HAP-1 (cell line): ENCODE data around the gene MISP.
"Not testable (repeated sequence)": the region's sequence is repeated elsewhere in the genome, so short reads cannot be mapped to it uniquely, and the experiment has no call there.

ENCODE experiments used
- DNase-seq, 2 experiments: peaks; one replicate each; pipeline ENCODE4 v3.0.0-alpha.2; 2016 to 2020; ENCODE audit warnings: low spot score in 2 of 2
- H3K27me3 ChIP-seq: fragments of 250-450 bp; sonication (Bioruptor Pico); 2 replicates; pipeline ENCODE4 v1.5.1; 2020; ENCODE audit warnings: low read depth, mild to moderate bottlenecking, moderate library complexity
- H3K36me3 ChIP-seq: fragments of 250-450 bp; sonication (Bioruptor Pico); replicated peaks from 2 replicates; pipeline ENCODE4 v1.5.1; 2020; ENCODE audit warnings: mild to moderate bottlenecking
- H3K4me1 ChIP-seq: fragments of 250-450 bp; sonication (Bioruptor Pico); 2 replicates; pipeline ENCODE4 v1.5.1; 2020; ENCODE audit warnings: mild to moderate bottlenecking
- H3K4me3 ChIP-seq: fragments of 250-450 bp; sonication (Bioruptor Pico); 2 replicates; pipeline ENCODE4 v1.5.1; 2020; ENCODE audit warnings: mild to moderate bottlenecking, moderate library complexity
- H3K9me3 ChIP-seq: fragments of 250-450 bp; sonication (Bioruptor Pico); 2 replicates; pipeline ENCODE4 v1.5.1; 2020; ENCODE audit warnings: mild to moderate bottlenecking, moderate library complexity
- in situ Hi-C: fragments of 300-500 bp; cut with MboI; formaldehyde crosslinking; loops from 3 replicates; pipeline ENCODE4 v1.14.3; 2020; ENCODE audit warnings: low sequenced_read_pairs, inconsistent platforms, mixed read lengths

The MISP gene, protein sequence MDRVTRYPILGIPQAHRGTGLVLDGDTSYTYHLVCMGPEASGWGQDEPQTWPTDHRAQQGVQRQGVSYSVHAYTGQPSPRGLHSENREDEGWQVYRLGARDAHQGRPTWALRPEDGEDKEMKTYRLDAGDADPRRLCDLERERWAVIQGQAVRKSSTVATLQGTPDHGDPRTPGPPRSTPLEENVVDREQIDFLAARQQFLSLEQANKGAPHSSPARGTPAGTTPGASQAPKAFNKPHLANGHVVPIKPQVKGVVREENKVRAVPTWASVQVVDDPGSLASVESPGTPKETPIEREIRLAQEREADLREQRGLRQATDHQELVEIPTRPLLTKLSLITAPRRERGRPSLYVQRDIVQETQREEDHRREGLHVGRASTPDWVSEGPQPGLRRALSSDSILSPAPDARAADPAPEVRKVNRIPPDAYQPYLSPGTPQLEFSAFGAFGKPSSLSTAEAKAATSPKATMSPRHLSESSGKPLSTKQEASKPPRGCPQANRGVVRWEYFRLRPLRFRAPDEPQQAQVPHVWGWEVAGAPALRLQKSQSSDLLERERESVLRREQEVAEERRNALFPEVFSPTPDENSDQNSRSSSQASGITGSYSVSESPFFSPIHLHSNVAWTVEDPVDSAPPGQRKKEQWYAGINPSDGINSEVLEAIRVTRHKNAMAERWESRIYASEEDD

DNA sequence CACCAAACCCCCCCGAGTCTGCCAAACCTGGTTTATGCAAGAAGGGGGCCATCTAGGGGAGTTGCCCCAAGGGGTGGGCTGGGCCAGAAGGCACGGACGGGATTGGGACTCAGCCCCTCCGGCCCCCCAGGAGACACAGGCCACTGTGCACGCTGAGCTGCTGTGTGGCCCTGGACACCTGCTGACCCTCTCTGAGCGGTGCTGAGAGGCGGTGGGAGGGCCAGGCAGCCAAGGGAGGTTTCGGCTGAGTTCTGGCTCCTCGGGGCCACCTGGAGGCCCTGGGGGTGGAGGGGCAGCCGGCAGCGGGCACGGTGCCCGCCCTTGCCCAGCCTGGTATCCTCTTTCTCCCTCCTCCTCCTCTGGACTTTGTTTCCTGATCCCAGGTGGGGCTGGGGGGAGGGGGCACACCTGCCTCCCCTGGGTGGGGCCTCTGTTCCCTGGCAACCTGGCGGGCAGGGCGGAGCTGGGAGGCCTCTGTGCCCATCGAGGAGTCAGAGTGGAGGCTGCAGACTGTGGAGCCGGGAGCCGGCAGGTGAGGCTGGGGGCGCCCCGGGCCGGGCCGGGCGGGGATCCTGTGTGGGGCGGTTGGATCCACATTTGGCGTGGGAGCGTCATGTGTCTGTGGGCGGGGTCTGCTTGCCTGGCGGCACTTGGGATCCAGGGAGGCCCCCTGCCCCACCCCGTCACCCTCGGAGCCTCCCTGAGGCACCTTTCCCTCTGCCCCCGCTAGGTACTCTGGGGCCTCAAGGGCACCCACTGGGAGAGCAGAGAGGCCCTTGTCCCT, at the start of gene MISP:
Gene MISP (plus strand): TSS at position 473 of the 784 bp plus-strand sequence. CDS start 5,835 bp downstream, outside the sequence.
- peaks cover 7% of the 10 kb centered on the region; the same call in 1 of the 2 replicates for H3K9me3 ChIP-seq
- in situ Hi-C loops: no loop called here
- no peak for DNase-seq
- no peaks in the 10 kb centered on the region for H3K4me1 ChIP-seq
- H3K36me3 ChIP-seq: no peaks in the 10 kb centered on the region
- no peak within 1 kb of the TSS for H3K4me3 ChIP-seq
- no peaks in the 10 kb centered on the region for H3K27me3 ChIP-seq

DNA sequence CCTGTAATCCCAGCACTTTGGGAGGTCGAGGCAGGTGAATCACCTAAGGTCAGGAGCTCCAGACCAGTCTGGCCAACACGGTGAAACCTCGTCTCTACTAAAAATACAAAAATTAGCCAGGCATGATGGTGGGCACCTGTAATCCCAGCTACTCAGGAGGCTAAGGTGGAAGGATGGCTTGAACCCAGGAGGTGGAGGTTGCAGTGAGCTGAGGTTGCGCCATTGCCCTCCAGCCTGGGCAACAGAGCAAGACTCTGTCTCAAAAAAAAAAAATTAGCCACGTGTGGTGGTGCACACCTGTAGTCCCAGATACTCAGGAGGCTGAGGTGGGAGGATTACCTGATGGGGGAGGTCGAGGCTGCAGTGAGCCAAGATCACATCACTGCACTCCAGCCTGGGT, 48.1 kb upstream of the MISP start:
- DNase-seq, H3K4me1 ChIP-seq, H3K9me3 ChIP-seq, H3K36me3 ChIP-seq, H3K27me3 ChIP-seq, in situ Hi-C loops: not testable (repeated sequence)
- peak overlapping the region; percentile 35; the same call in 1 of the 2 replicates for H3K4me3 ChIP-seq

DNA sequence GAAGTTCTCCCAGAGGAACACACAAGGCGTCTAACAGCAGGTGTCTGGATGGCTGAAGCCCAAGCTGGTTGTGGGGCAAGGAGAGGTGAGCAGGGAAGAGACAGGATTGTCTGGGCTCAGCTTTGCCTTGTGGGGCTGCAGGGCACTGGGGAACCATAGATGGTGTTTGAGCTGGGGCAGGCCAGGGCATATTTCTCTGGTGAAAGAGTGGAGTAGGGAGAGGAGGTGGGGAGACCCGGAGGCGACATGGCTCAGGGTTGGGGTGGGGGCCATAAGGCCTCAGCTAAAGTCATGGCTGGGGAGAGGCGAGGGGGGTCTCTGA, 47.6 kb upstream of the MISP start:
- in situ Hi-C loops: no loop called here
- no peaks in the 10 kb centered on the region for H3K27me3 ChIP-seq
- no peaks in the 10 kb centered on the region for H3K36me3 ChIP-seq
- H3K4me3 ChIP-seq: peak overlapping the region; percentile 35
- peaks cover 1% of the 10 kb centered on the region for H3K4me1 ChIP-seq
- no peak for DNase-seq
- H3K9me3 ChIP-seq: no peaks in the 10 kb centered on the region

DNA sequence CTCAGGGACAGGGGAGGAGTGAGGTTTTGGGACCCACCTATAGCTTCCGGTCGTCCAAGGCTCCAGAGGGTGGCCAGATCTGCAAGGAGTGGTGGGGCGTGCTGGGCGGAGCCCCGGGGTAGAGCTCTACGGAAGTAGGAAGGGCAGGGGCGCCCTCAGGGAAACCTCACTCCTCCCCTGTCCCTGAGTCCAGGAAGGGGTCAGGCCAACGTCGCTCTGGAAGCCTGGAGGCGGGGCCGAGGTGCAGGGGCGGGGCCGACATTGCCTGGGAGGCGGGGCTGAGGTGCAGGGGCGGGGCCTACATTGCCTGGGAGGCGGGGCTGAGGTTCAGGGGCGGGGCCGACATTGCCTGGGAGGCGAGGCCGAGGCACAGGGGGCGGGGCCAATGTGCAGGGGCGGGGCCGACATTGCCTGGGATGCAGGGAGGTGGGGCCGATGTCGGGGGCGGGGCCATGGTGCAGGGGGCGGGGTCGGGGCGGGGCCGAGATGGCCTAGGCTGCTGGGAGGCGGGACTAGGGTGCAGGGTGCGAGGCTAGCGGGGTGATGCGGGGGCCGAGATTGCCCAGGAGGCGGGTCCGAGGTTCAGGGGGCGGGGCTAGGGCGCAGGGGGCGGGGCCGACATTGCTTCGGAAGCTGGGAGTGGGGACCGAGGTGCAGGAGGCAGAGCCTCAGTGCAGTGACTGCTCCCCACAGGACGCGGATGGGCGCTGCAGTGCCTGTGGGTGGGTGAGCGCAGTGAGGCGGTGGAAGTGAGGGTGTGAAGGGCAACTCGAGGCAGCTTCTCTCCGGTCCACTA, 47.1 kb upstream of the MISP start:
- DNase-seq: peak; percentile 77 to 96
- peak overlapping the region; percentile 35 for H3K4me3 ChIP-seq

DNA sequence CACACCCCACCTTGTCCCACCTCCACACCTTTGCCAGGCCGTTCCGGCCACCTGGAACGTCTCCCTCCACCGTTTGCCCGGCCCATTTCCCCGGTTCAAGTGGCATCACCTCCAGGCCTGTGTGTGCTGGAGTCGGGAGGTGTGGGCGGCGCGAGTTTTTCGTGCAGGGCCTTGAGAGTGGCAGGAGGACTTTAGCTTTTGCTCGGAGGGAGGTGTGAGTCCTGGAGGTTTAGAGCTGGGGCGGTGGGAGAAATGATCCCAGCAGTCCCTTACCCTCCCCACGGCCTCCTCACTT, 46.5 kb upstream of the MISP start:
- no peaks in the 10 kb centered on the region for H3K27me3 ChIP-seq
- peak overlapping the region; percentile 12; the same call in 1 of the 2 replicates for H3K4me3 ChIP-seq
- no peaks in the 10 kb centered on the region for H3K9me3 ChIP-seq
- in situ Hi-C loops: no loop called here
- H3K36me3 ChIP-seq: no peaks in the 10 kb centered on the region
- no peak for DNase-seq
- peaks cover 3% of the 10 kb centered on the region for H3K4me1 ChIP-seq

More for the DNA sequence above, 47.1 kb upstream of the MISP start:
- Histone ChIP-seq H3K9me3 (no peaks in the 10 kb centered on the region), H3K4me1 (peaks cover 3% of the 10 kb centered on the region), H3K36me3 (no peaks in the 10 kb centered on the region), H3K27me3 (no peaks in the 10 kb centered on the region)
- in situ Hi-C loops: no loop called here

DNA sequence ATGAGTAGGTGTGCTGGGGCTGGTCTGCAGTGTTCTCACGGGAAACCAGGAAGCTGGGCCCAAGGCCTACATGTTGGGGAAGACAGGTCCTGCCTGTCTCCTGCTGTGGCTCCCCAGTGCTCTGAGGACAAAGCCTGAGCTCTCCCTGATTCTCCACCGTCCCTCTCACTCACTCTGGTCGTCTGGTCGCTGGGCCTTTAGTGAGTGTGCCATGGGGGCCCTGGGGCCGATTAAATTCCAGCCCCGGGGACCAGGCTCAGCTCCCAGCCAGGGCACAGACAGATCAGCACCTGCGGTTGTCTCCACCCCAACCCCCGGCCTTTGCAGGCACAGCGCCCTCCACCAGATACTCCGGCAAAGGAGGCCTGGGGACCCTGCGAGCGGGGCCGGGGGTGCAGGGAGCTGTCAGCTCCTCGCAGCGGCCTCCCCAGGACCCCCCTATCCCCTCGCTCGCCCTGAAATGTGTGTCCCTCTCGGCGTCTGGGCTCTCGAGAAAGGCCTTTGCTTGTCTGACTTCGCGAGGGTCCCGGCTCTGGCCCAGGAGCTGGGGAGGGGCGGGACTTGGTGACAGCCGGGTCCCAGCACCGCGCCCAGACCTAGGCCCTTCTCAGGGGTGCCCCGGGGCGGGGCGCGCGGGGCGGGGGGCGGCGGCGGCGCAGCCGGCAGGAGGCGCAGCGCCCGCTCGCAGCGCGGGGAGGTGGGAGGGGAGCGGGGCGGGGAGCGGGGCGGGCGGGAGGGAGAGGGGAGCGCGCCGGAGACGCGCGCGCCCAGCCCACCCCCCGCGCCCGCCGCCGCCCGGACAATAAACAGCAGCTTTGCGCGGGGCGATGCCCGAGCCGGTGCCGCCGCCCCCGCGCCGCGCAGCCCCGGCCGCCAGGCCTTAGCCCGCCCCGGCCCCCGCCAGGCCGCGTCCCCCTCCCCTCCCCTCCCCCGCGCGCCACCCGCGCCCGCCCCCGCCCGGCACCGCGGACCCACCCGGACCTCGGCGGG, 42.5 kb upstream of the MISP start, which contains the start of gene PALM:
Gene PALM (plus strand): TSS at position 782 of the 990 bp plus-strand sequence. CDS start 212 bp downstream, outside the sequence.
- H3K4me1 ChIP-seq: peaks cover 10% of the 10 kb centered on the region
- in situ Hi-C loops: no loop called here
- no peaks in the 10 kb centered on the region for H3K36me3 ChIP-seq
- no peaks in the 10 kb centered on the region for H3K27me3 ChIP-seq
- DNase-seq: peak; percentile 35 to 80
- H3K9me3 ChIP-seq: no peaks in the 10 kb centered on the region
- peak within 1 kb of the TSS; percentile 54 for H3K4me3 ChIP-seq

DNA sequence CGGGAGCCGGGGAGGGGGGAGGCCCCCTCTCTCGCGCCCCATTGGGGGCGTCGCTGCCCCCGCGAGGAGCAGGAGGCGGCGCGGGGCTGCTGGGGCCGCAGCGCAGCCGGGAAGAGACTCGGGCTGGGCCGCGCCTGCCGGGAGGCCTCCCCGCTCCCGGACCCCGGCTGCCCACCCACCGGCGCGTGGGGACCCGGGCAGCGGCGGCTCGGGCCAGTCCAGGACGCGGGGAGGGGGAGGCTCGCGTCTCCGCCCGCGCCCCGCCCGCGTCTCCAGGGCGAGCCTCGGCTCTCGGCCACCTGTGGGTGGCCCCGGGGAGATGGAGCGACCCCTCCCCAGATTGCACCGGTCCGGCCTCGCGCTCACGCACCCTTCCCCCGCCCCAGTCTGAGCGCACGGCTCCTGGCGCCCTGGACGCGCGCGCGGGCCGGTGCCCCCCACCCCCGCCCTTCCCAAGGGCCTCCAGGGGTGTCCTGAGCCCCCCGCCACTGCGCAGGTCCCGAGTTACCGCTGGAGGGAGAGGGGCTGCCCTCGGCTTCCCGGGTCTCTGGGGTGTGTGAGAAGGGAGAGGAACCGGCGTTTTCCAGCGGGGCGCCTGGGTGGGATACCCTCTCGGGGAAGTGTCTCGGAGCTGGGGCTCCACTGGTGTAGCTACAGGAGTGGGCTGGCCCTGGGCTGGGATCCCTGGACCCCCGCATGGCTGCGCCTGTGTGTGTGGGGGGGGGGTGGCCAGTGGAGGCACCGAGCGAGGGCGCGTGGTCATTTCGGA, 41.5 kb upstream of the MISP start:
- Histone ChIP-seq H3K9me3 (no peaks in the 10 kb centered on the region), H3K4me1 (peaks cover 10% of the 10 kb centered on the region), H3K36me3 (no peaks in the 10 kb centered on the region), H3K27me3 (no peaks in the 10 kb centered on the region), H3K4me3 (peak overlapping the region; percentile 54)
- in situ Hi-C loops: no loop called here
- no peak for DNase-seq

DNA sequence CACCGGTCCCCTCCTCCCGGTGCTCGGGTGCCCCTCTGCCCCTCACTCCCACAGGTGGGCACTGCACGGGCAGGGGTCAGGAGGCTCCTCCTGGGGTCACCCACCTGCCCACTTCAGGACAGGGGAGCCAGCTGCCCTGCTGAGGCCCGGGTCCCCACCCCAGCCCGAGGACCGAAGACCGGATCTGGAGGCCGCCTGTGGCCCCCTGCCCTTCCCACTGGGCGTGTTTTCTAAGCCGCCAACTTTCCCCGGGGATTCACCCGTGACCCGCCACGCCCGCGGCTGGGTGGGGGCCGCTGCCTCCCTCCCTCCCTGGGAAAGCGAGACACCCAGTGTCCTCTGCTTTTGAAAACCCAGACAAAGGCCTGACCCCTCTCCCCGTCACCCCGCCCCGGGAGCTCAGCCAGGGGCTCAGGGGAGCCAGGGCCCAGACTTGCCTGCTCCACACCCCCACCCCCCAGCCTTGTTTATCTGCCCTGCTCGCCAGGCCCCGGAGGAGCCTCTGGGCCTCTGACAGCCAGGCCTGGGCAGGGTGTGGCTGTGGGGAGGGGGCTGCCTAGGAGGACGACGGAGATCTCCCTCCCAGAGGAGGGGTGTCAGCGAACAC, 40.8 kb upstream of the MISP start:
- in situ Hi-C loops: no loop called here
- Histone ChIP-seq H3K27me3 (no peaks in the 10 kb centered on the region), H3K9me3 (no peaks in the 10 kb centered on the region), H3K36me3 (no peaks in the 10 kb centered on the region), H3K4me3 (peak overlapping the region; percentile 54), H3K4me1 (peaks cover 10% of the 10 kb centered on the region)
- DNase-seq: peak in 1 of 2 experiments; percentile 45

DNA sequence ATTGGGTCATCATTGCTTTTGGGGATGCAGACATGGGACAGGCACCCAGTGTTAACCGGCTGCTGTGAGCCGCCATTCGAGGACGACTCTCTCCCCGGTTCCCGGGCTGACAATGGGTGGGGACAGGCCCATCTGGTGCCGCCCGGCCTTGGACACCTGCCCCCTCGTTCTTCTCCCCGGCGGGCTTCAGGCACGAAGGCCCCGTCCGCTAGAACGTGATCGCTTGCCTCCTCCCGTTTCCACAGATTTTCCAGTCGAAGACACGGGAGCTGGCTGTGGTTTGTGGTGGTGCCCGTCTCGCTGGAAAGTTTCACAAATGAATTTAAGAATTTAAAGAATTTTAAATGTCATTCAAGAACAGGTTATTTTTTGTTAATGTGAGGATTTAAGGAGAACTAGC, 40.1 kb upstream of the MISP start:
- Histone ChIP-seq H3K9me3 (peaks cover 2% of the 10 kb centered on the region; the same call in 1 of the 2 replicates), H3K27me3 (no peaks in the 10 kb centered on the region), H3K36me3 (no peaks in the 10 kb centered on the region), H3K4me1 (peaks cover 10% of the 10 kb centered on the region), H3K4me3 (peak overlapping the region; percentile 6)
- DNase-seq: no peak
- in situ Hi-C loops: no loop called here

DNA sequence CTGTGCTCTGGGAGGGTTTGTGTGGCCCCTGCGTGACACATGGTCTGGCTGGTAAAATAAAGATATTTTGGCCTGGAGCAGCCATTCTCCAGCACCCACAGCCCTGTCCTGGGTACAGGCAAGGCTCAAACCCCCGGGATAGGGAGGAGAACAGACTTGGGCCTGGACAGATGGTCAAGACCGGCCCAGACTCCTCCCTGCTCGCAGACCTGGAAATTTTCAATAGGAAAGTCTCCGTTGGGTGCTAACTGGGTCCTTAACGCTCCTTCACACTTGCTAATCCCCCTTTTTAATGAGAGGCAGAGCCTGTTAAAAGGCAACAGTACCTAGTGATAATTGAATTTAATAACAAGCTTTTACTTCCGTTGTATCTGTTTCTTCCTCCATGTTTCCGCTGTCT, 39.7 kb upstream of the MISP start:
- H3K4me1 ChIP-seq: peaks cover 10% of the 10 kb centered on the region
- no peak overlapping the region for H3K4me3 ChIP-seq
- no peaks in the 10 kb centered on the region for H3K27me3 ChIP-seq
- DNase-seq: no peak
- H3K36me3 ChIP-seq: no peaks in the 10 kb centered on the region
- H3K9me3 ChIP-seq: peaks cover 2% of the 10 kb centered on the region; the same call in 1 of the 2 replicates
- in situ Hi-C loops: no loop called here

DNA sequence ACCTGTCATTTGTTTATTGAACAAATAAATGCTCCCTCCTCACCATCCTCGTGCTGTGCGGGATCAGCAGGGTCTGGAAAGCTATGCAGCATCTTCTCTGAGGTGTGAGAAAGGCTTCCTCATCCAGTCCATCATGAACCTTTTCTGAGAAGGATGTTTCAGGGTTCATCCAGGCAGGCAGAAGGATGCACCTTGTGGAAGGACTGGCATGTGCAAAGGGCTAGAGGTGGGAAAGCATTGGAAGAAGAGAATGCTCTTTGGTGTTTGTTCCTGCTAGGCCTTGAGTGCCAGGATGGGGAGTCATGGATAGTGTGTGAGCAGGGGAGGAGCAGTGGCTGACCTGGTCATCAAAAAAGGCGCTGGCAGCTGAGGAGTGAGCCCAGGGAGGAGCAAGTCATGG, 35.6 kb upstream of the MISP start:
- no peak for DNase-seq
- H3K36me3 ChIP-seq: no peaks in the 10 kb centered on the region
- in situ Hi-C loops: no loop called here
- H3K4me3 ChIP-seq: no peak overlapping the region
- H3K27me3 ChIP-seq: no peaks in the 10 kb centered on the region
- H3K9me3 ChIP-seq: peaks cover 2% of the 10 kb centered on the region; the same call in 1 of the 2 replicates
- H3K4me1 ChIP-seq: peaks cover under 1% of the 10 kb centered on the region; the same call in 1 of the 2 replicates
